NB4 (cell line): Measurements from ENCODE around the gene FOXP1.

Experiments used
- POLR2A ChIP-seq: IDR thresholded peaks from 2 replicates; pipeline ENCODE4 v1.6.1; 2011; ENCODE audit warnings: mild to moderate bottlenecking; ENCODE audit not compliant: insufficient read length; ENCODE audit errors: extremely low read depth
- TF ChIP-seq, protein P1 (sequence below): IDR thresholded peaks from one replicate; pipeline ENCODE4 v1.5.1; 2012; ENCODE audit warnings: low read depth, low read length

DNA sequence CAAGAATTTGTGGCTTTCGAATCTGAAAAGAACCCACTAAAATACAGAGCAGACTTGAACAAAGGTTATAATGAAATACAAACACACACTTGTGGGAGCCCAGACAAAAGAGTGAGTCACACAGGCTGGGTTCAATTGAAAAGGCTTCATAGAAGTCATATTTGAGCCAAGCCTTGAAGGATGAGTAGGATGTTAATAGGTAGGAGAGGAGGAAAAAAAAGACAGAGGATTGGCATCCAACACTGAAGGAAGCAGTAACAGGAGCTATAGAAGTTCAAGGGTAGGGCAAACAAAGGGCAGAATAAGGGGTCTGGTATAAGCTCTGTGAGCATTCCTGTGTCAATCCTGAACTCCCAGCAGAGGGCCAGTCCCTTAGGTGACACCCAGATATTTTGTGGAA is 325.4 kb downstream of the FOXP1 start:
- no peak for TF ChIP-seq POLR2A
- TF ChIP-seq, protein P1, sequence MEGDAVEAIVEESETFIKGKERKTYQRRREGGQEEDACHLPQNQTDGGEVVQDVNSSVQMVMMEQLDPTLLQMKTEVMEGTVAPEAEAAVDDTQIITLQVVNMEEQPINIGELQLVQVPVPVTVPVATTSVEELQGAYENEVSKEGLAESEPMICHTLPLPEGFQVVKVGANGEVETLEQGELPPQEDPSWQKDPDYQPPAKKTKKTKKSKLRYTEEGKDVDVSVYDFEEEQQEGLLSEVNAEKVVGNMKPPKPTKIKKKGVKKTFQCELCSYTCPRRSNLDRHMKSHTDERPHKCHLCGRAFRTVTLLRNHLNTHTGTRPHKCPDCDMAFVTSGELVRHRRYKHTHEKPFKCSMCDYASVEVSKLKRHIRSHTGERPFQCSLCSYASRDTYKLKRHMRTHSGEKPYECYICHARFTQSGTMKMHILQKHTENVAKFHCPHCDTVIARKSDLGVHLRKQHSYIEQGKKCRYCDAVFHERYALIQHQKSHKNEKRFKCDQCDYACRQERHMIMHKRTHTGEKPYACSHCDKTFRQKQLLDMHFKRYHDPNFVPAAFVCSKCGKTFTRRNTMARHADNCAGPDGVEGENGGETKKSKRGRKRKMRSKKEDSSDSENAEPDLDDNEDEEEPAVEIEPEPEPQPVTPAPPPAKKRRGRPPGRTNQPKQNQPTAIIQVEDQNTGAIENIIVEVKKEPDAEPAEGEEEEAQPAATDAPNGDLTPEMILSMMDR = no peak
